Measurements from ENCODE around the gene SLC25A34.
A peak's percentile ranks its signal among the peaks of the same experiment; 100 is the strongest.
"Not testable (repeated sequence)": the region's sequence is repeated elsewhere in the genome, so short reads cannot be mapped to it uniquely, and the experiment has no call there.

The SLC25A34 gene

DNA sequence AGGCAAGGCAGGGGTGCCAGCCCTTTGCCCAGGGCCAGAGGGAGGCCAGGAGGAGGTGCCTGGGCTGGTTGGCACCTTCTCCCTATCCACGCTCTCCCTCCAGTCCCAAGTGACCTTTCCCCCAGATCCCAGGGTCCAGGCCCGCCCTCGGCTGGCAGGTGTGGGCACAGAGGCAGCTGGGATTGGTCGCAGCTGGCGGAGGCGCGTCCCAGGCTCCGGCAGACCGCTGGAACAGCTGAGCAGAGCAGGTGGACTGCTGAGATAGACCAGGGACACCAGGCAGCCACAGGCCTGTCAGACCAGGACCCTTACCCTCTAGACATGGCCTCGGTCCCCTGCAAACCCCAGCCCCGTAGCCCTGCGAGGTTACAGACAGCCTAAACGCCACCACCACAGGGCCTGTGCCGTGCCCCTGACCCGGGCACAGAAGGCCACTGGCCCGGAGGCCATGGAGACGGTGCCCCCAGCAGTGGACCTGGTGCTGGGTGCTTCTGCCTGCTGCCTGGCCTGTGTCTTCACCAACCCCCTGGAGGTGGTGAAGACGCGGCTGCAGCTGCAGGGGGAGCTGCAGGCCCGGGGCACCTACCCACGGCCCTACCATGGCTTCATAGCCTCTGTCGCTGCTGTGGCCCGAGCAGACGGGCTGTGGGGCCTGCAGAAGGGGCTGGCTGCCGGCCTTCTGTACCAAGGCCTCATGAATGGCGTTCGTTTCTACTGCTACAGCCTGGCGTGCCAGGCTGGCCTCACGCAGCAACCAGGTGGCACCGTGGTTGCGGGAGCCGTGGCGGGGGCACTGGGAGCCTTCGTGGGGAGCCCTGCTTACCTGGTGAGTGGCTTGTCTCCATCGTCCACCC is at the start of gene SLC25A34:
Gene SLC25A34 (plus strand): TSS at position 221 of the 854 bp plus-strand sequence. CDS start 228 bp downstream, at position 449.
- peak; percentile 73 for DNase-seq

DNA sequence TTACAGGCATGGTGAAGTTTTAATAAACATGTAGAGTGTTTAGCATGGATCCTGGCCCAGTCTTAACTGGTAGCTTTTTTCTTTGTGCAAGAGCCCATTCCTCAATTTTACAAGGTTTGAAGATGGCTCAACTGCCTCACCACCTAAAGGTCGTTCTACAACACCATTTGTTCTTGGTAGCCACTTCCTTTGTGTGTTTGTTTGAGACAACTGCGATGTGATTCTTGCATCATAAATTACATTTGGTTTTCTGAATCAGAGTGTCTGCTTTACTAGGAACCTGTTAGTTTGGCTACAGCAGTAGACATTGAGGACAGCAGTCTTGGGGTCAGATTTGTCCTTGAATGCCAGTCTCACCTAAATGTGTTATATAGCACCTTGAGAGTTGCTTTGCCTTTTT is 48.6 kb upstream of the SLC25A34 start:
- DNase-seq = no peak

- DNase-seq = no peak
Measured at GRCh38 chr1:15690317-15690716, 45.7 kb upstream of the SLC25A34 start.

DNA sequence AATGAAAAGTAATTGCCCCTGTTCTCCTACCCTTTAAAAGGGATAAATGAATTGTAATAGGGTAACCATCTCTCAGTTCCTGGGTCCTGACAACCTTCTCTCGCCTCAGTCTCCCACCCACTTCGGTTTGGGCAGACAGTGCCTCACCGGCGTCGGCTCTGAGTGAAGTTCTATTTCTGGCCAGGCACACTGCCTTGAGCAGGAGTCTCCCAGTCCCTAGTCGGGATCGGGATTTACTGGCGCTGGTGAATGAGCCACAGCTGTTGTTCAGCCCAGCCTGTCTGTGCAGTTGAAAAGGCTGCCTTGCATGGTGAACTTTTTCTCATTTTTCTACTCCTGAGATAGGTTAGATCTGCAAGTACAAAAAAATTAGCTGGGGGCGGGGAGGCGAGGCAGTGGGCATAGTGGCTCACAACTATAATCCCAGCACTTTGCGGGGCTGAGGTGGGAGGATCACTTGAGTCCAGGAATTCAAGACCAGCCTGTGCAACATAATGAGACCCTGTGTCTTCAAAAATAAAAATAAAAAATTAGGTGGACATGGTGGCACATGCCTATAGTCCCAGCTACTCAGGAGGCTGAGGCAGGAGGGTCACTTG is 44.5 kb upstream of the SLC25A34 start:
- peak; percentile 63 for DNase-seq

- no peak for DNase-seq
Measured at GRCh38 chr1:15692121-15692682, 43.9 kb upstream of the SLC25A34 start.

GRCh38 chr1:15693371-15693770 is 42.7 kb upstream of the SLC25A34 start:
- no peak for DNase-seq

GRCh38 chr1:15696956-15697521 is 39.0 kb upstream of the SLC25A34 start:
- peak; percentile 63 for DNase-seq

- no peak for DNase-seq
Measured at GRCh38 chr1:15698201-15698600, 37.9 kb upstream of the SLC25A34 start.

- DNase-seq = not testable (repeated sequence)
Measured at GRCh38 chr1:15699321-15699720, 36.7 kb upstream of the SLC25A34 start.

GRCh38 chr1:15700508-15700907 is 35.5 kb upstream of the SLC25A34 start:
- no peak for DNase-seq

DNA sequence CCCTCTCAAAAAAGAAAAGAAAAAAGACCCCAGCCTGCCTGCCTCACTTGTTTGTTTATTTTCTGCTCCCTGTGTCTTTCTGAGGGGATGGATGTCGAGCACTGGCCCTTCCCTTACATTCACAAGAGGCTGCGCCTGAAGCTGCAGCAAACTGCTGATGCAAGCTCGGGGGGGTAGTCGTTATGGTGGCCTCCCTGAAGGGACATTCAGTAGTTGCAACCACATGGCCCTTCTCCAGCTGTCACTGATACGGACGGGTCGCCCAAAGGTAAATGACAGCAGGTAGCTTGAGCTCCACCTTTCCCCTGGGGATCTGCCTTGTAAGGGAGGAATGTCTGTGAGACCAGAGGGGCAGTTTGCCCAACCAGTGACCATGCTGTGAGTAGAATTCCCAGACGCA is 34.3 kb upstream of the SLC25A34 start:
- DNase-seq = no peak

- no peak for DNase-seq
Measured at GRCh38 chr1:15702722-15703550, 33.1 kb upstream of the SLC25A34 start.

GRCh38 chr1:15703562-15703961 is 32.5 kb upstream of the SLC25A34 start:
- DNase-seq = peak; percentile 69

DNA sequence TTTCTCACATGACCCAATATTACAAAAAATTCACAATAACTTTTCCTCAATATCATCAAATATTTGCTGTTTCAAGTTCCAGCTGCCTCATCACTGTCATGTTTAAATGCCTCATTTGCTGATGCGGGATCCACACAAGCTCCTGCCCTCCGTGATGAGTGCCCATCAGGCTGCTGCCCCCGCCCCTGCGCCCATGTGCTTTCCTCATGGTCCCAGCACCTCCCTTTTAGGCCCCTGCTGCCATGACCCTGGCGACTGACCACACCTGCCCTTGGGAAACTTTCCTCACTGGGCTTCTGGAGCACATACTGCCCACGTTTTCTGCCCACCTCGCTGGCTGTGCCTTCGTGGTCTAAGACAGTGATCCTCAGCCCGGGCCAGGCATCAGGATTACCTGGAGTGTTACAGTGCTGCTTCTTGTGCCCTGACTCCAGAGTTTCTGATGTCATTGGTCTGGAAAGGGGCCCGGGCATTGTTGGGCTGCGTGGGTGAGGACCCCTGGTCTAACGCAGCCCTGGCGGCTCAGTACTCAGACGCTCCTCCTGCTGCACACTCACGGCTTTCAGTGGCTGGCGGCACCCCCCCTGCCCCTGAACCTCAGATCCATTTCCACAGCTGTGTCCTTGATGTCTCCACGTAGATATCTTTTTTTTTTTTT is 31.4 kb upstream of the SLC25A34 start:
- no peak for DNase-seq

DNA sequence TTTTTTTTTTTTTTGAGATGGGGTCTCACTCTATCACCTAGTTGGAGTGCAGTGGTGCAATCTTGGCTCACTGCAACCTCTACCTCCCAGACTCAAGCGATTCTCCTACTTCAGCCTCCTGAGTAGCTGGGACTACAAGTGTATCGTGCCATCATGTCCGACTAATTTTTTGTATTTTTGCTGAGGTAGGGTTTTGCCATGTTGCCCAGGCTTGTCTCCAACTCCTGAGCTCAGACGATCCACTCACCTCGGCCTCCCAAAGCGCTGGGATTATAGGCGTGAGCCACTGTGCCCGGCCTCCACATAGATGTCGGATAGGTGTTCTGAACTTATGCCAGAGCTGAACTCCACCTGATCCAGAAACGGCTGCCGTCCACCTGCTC is 30.9 kb upstream of the SLC25A34 start:
- no peak for DNase-seq

- DNase-seq = no peak
Measured at GRCh38 chr1:15706751-15707150, 29.3 kb upstream of the SLC25A34 start.

DNA sequence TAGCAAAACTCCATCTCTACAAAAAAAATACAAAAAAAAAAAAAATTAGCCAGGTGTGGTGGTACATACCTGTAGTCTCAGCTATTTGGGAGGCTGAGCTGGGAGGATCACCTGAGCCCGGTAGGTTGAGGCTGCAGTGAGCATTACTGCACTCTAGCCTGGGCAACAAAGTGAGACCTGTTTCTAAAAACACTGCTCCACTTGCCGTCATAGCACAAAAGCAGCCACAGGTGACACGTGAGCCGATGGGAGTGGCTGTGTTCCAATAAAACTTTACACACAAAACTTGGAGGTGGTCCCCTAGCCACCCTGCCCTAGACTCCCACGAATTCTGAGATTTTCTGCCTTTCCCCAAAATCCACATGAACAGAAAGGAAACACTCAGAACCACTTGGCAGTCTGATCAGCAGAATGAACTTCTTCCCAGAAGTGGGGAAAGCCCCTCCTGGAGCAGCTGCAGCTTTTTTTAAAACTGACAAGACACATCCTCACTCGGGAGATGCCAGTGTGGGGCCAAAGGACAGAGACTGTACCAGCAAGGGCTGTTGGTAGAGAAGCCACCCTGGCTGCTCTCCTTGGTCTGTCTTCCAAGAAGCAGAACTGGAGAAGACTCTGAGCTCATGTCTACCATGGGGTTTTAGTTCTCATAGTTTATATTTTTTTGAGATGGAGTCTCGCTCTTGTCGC is 28.7 kb upstream of the SLC25A34 start:
- no peak for DNase-seq

DNA sequence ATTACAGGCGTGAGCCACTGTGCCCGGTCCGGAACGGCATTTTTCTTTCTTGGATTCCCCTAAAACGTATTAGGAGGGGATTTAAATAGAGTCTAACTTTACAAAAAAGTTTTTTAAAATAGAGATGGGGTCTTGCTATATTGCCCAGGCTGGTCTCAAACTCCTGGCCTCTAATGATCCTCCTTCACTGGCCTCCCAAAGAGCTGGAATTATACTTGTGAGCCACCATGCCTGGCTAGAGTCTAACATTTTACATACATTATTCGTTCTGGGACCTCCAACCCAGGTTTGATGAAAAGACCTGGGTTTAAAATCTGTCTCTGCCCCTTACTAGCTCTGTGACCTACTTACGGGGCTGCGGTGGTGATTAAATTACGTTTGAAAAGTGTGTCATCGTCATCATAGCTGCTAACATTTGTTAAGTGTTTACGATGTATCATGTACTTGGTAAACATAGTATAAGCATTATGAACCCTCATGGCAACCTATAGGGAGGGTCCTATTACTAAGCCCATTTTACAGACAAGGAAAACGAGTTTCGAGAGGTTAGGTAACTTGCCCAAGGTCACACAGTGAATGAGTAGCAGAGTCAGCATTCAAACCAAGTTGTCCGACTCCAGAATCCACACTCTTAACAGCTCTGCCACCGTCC is 27.4 kb upstream of the SLC25A34 start:
- no peak for DNase-seq

- DNase-seq = no peak
Measured at GRCh38 chr1:15709226-15709625, 26.8 kb upstream of the SLC25A34 start.

- no peak for DNase-seq
Measured at GRCh38 chr1:15712168-15712567, 23.9 kb upstream of the SLC25A34 start.

All from right forelimb (tissue), 1 donor.